Small intestine (tissue), 7 donors: ENCODE data around the gene MAN1C1. TPM values are rescaled to one million over a fixed set of nuclear protein-coding genes. Genes with fewer than 3 reads are reported as not detected.

Experiments
- DNase-seq, 2 donors: peaks; one replicate each; pipeline versions ENCODE4 v3.0.0 to v3.0.0-alpha.2; 2013
- FAIRE-seq: peaks from 2 replicates; lab custom pipeline; 2012; peaks lifted over from hg19 to GRCh38; lab: Jason Lieb, UNC
- H3K27ac ChIP-seq, 3 donors: one replicate each; pipeline ENCODE4 v1.5.1; 2013; ENCODE audit warnings: low read length in 2 of 3, mild to moderate bottlenecking in 2 of 3, control low read depth in 1 of 3, inconsistent platforms in 1 of 3, low read depth in 1 of 3, moderate library complexity in 1 of 3
- H3K27me3 ChIP-seq, 3 donors: one replicate each; pipeline ENCODE4 v1.6.1; 2013; ENCODE audit warnings: low read length in 3 of 3, inconsistent platforms in 1 of 3; ENCODE audit not compliant: control insufficient read depth in 3 of 3, insufficient read depth in 3 of 3
- H3K36me3 ChIP-seq, 3 donors: one replicate each; pipeline ENCODE4 v1.6.1; 2013; ENCODE audit warnings: low read length in 3 of 3, inconsistent platforms in 1 of 3, low read depth in 1 of 3, mild to moderate bottlenecking in 1 of 3, moderate library complexity in 1 of 3; ENCODE audit not compliant: control insufficient read depth in 3 of 3, insufficient read depth in 2 of 3
- H3K4me1 ChIP-seq, 3 donors: one replicate each; pipeline ENCODE4 v1.6.1; 2013; ENCODE audit warnings: low read length in 2 of 3, inconsistent platforms in 1 of 3, low read depth in 1 of 3, mild to moderate bottlenecking in 1 of 3, moderate library complexity in 1 of 3; ENCODE audit not compliant: control insufficient read depth in 3 of 3, insufficient read depth in 2 of 3
- H3K4me3 ChIP-seq, 3 donors: one replicate each; pipeline ENCODE4 v1.5.1; 2013; ENCODE audit warnings: low read length in 3 of 3, control low read depth in 1 of 3, inconsistent platforms in 1 of 3, low read depth in 1 of 3, mild to moderate bottlenecking in 1 of 3, moderate library complexity in 1 of 3
- H3K9me3 ChIP-seq, 2 donors: one replicate each; pipeline ENCODE4 v1.6.1; 2013; ENCODE audit warnings: low read depth in 1 of 2, low read length in 1 of 2; ENCODE audit not compliant: control insufficient read depth in 2 of 2, insufficient read depth in 1 of 2
- WGBS, 3 donors: extraction: QIAGEN DNeasy Blood & Tissue Kit; methylation state at CpG; one replicate each; pipeline ENCODE4 v1.1.7; 2013; 5-methylcytosine and 5-hydroxymethylcytosine counted together
- polyA plus RNA-seq, 4 donors: library from polyadenylated mRNA; stranded (reverse) in 3 of 4; unstranded in 1 of 4; fragments of 200-250 nt in 3 of 4; fragments of 120-200 nt in 1 of 4; gene quantifications; one replicate each; pipeline versions ENCODE4 v1.2.1 to v1.2.3, GENCODE V29; 2013
- donor health status: healthy with polysubstance abuse.
- donor health status: control.
- donor health status: control.
- donor health status: Bipolar disorder and iron deficiency.
- donor health status: healthy.

MAN1C1 gene
- polyA plus RNA-seq, 4 donors: 0.67 to 12.1 (median 3.4) TPM

DNA sequence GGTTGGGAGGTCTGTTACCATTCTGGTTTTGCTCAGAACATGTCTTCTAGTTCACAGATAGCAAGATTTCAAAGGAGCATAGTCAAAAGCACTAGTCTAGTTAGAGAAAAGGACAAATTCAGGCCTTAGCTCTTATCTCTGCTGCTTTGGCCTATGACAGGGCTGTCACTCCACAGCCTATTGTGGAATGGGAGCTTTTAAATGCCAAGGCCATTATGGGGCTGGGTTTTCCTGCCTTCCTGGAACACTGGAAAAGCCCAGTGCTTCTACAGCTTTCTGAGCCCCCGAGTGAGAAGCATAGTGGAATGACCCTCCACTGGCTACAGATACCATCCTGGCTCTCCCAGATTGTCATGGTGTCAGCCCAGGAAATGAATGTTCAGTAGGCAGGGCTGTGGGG, 212.5 kb downstream of the MAN1C1 start:
- no peaks in the 10 kb centered on the region for H3K27me3 ChIP-seq
- FAIRE-seq: no peak
- 81 to 100% (median 88%) methylated on average over 1 of the region's 1 CpG for WGBS, 3 donors
- DNase-seq: no peak
- no peak overlapping the region for H3K4me3 ChIP-seq
- H3K4me1 ChIP-seq: peaks cover 0 to 15% (median 3%) of the 10 kb centered on the region in 3 donors
- no peaks in the 10 kb centered on the region for H3K9me3 ChIP-seq
- peaks cover 26 to 62% (median 27%) of the 10 kb centered on the region in 3 donors for H3K36me3 ChIP-seq
- H3K27ac ChIP-seq: no peak overlapping the region

DNA sequence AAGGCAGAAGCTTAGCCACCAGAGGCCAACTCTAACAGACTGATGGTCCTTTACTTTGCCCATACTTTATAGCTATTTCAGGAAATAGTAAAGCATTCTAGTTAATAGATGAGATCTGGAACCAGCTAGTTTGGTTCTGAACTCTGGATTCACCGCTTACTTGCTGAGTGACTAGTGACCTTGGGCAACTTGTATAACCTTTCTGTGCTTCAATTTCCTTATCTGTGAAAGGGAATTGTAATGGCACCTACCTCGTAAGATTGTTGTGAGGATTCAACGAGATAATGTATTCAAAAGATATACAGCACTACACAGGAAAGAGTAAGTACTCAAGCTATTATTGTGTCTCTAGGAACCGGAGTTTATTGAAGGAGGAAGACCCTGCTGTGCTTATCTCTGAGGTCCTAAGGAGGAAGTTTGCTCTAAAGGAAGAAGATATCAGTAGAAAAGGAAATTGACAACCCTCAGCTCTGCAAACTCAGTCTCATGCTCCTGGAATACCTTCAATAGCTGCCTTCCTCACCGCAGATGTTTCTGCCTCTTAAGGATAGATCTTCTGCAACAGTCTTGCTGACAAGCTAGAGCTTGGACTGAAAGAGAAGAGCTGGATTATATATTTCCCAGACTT, 215.1 kb downstream of the MAN1C1 start:
- 23 to 48% (median 31%) methylated on average over 5 of the region's 5 CpGs for WGBS, 3 donors
- Histone ChIP-seq H3K4me1 (peaks cover 0 to 15% (median 3%) of the 10 kb centered on the region in 3 donors), H3K36me3 (peaks cover 19 to 49% (median 26%) of the 10 kb centered on the region in 3 donors), H3K27me3 (no peaks in the 10 kb centered on the region), H3K27ac (peak overlapping the region in 2 of 3 donors; percentile 35 to 50), H3K9me3 (no peaks in the 10 kb centered on the region), H3K4me3 (no peak overlapping the region)
- DNase-seq (peak in 1 of 2 donors; percentile 54), FAIRE-seq (no peak)

- Histone ChIP-seq H3K9me3 (no peaks in the 10 kb centered on the region), H3K27ac (peak overlapping the region in 2 of 3 donors; percentile 35 to 50), H3K4me3 (no peak overlapping the region), H3K27me3 (no peaks in the 10 kb centered on the region), H3K36me3 (peaks cover 18 to 43% (median 26%) of the 10 kb centered on the region in 3 donors), H3K4me1 (peaks cover 0 to 15% (median 3%) of the 10 kb centered on the region in 3 donors)
- DNase-seq (peak; percentile 61 to 93), FAIRE-seq (no peak)
- whole genome bisulfite sequencing, 3 donors: 23 to 67% (median 45%) methylated on average over 6 of the region's 6 CpGs
These were observed 215.9 kb downstream of the MAN1C1 start for GRCh38 chr1:25832336-25833037.

- FAIRE-seq (no peak), DNase-seq (no peak)
- peak overlapping the region in 1 of 3 donors; percentile 71 for H3K27ac ChIP-seq
- peaks cover 18 to 38% (median 26%) of the 10 kb centered on the region in 3 donors for H3K36me3 ChIP-seq
- WGBS, 3 donors: 94 to 97% (median 97%) methylated on average over 5 of the region's 5 CpGs
- no peak overlapping the region for H3K4me3 ChIP-seq
- no peaks in the 10 kb centered on the region for H3K9me3 ChIP-seq
- peaks cover 0 to 15% (median 3%) of the 10 kb centered on the region in 3 donors for H3K4me1 ChIP-seq
- no peaks in the 10 kb centered on the region for H3K27me3 ChIP-seq
These were observed 216.6 kb downstream of the MAN1C1 start for GRCh38 chr1:25833158-25833557.

Other genes starting within 250 kb of the MAN1C1 start
- gene RHCE, start 196.0 kb upstream of the MAN1C1 start, polyA plus RNA-seq: under 1 TPM in 2 of 4 donors, not detected in 2; 0.06 to 0.46 TPM
- gene MACO1, start 185.9 kb upstream of the MAN1C1 start, polyA plus RNA-seq: 10 to 100 TPM in 2 of 4 donors, 1 to 10 TPM in 2; 8.1 to 18.6 (median 9.7) TPM
- gene LDLRAP1, start 73.2 kb upstream of the MAN1C1 start, polyA plus RNA-seq: 10 to 100 TPM in 3 of 4 donors, 1 to 10 TPM in 1; 9.5 to 23.3 (median 15.6) TPM
- 10 to 100 TPM in 2 of 4 donors, 1 to 10 TPM in 2; 4.7 to 52.9 (median 22.2) TPM for gene SELENON, start 183.4 kb downstream of the MAN1C1 start, polyA plus RNA-seq
- 100 to 1,000 TPM in 1 of 4 donors, 10 to 100 TPM in 3; 37.7 to 181 (median 78.5) TPM for gene MTFR1L, start 203.2 kb downstream of the MAN1C1 start, polyA plus RNA-seq
- gene AUNIP, start 242.7 kb downstream of the MAN1C1 start, polyA plus RNA-seq: 1 to 10 TPM in 2 of 4 donors, under 1 TPM in 1, not detected in 1; 0.67 to 3.2 (median 1.9) TPM